T-cell (primary cell): Measurements from ENCODE around the gene CHRDL1. TPM values are rescaled to one million over a fixed set of nuclear protein-coding genes. Genes with fewer than 3 reads are reported as not detected.
A peak's percentile ranks its signal among the peaks of the same experiment; 100 is the strongest.
"Not testable (repeated sequence)": the region's sequence is repeated elsewhere in the genome, so short reads cannot be mapped to it uniquely, and the experiment has no call there.

Experiments used
- ATAC-seq, 4 experiments: fragments of 200-7000 bp in 3 of 4; fragments of 150-1000 bp in 1 of 4; cut with Tn5 transposase; replicated peaks in 1 of 4; 1 replicate in 3 of 4; 2 replicates in 1 of 4; pipeline ENCODE4 v1.10.0; 2021; ENCODE audit warnings: moderate library complexity in 3 of 4, mild to moderate bottlenecking in 2 of 4, moderate number of reproducible peaks in 1 of 4
- CTCF ChIA-PET, 2 donors: fragments of 300-600 bp; sonication (Branson Sonifier 250); formaldehyde crosslinking; loops; one replicate each; lab custom pipeline; 2022; ENCODE audit warnings: antibody characterized with exemption in 2 of 2; lab: Charles Lee
- POLR2A ChIA-PET, 2 donors: fragments of 300-600 bp; sonication (Branson Sonifier 250); formaldehyde crosslinking; loops; one replicate each; lab custom pipeline; 2022; ENCODE audit warnings: antibody characterized with exemption in 2 of 2; lab: Charles Lee
- DNase-seq, 35 experiments: peaks; one replicate each; pipeline versions ENCODE4 v3.0.0 to v3.0.0-alpha.2; 2013 to 2023
- H3K27ac ChIP-seq: one replicate; pipeline ENCODE4 v1.5.1; 2013; ENCODE audit warnings: low read length
- H3K27me3 ChIP-seq, 2 experiments: replicated peaks in 1 of 2; 1 replicate in 1 of 2; 2 replicates in 1 of 2; pipeline versions ENCODE4 v1.6.1 to v1.7.0; 2013; ENCODE audit warnings: low read length in 1 of 2, mixed read lengths in 1 of 2; ENCODE audit not compliant: control insufficient read depth in 2 of 2, insufficient read depth in 2 of 2; ENCODE audit errors: extremely low read depth in 1 of 2
- H3K36me3 ChIP-seq, 2 donors: 1 replicate in 1 of 2; 2 replicates in 1 of 2; pipeline versions ENCODE4 v1.6.1 to v1.7.0; 2013; ENCODE audit warnings: low read length in 1 of 2; ENCODE audit not compliant: control insufficient read depth in 2 of 2, insufficient read depth in 1 of 2; ENCODE audit errors: extremely low read depth in 1 of 2
- H3K4me1 ChIP-seq, 2 experiments: 1 replicate in 1 of 2; 2 replicates in 1 of 2; pipeline versions ENCODE4 v1.6.1 to v1.7.0; 2013; ENCODE audit warnings: low read length in 2 of 2, mixed read lengths in 1 of 2; ENCODE audit not compliant: insufficient read depth in 2 of 2, control insufficient read depth in 1 of 2; ENCODE audit errors: extremely low read depth in 1 of 2
- H3K4me3 ChIP-seq, 2 donors: 1 replicate in 1 of 2; 2 replicates in 1 of 2; pipeline versions ENCODE4 v1.5.1 to v1.7.0; 2013; ENCODE audit warnings: mild to moderate bottlenecking in 2 of 2, low read length in 1 of 2, moderate library complexity in 1 of 2; ENCODE audit not compliant: control insufficient read depth in 1 of 2; ENCODE audit errors: extremely low read depth in 1 of 2
- H3K9me3 ChIP-seq: 2 replicates; pipeline ENCODE4 v1.7.0; 2013
- H3K27ac Mint-ChIP-seq, 2 donors: one replicate each; pipeline ENCODE4 v1.8.0; 2020 to 2021; ENCODE audit warnings: mild to moderate bottlenecking in 2 of 2, mixed read lengths in 2 of 2
- H3K27me3 Mint-ChIP-seq, 2 donors: one replicate each; pipeline ENCODE4 v1.8.0; 2021 to 2022; ENCODE audit warnings: mixed read lengths in 2 of 2
- H3K36me3 Mint-ChIP-seq: one replicate; pipeline ENCODE4 v1.8.0; 2021; ENCODE audit warnings: mixed read lengths
- H3K4me1 Mint-ChIP-seq, 3 donors: one replicate each; pipeline ENCODE4 v1.8.0; 2020 to 2022; ENCODE audit warnings: mixed read lengths in 3 of 3, mild to moderate bottlenecking in 1 of 3
- H3K4me3 Mint-ChIP-seq, 3 donors: one replicate each; pipeline ENCODE4 v1.8.0; 2020 to 2022; ENCODE audit warnings: mild to moderate bottlenecking in 3 of 3, mixed read lengths in 3 of 3, moderate library complexity in 3 of 3
- H3K9me3 Mint-ChIP-seq, 3 donors: one replicate each; pipeline ENCODE4 v1.8.0; 2020 to 2022; ENCODE audit warnings: mixed read lengths in 3 of 3
- WGBS: methylation state at CpG from one replicate; pipeline ENCODE4 v1.1.5; 2013; ENCODE audit warnings: missing lambda C conversion rate; ENCODE audit not compliant: insufficient coverage; 5-methylcytosine and 5-hydroxymethylcytosine counted together
- total RNA-seq, 35 experiments: library from RNA in 6 of 35; stranded (reverse) in 6 of 35; fragments of 120-200 nt in 1 of 35; gene quantifications; one replicate each; pipeline versions ENCODE4 v1.2.1 to v1.2.4 and lab custom pipeline; 2013 to 2026

Gene CHRDL1, protein sequence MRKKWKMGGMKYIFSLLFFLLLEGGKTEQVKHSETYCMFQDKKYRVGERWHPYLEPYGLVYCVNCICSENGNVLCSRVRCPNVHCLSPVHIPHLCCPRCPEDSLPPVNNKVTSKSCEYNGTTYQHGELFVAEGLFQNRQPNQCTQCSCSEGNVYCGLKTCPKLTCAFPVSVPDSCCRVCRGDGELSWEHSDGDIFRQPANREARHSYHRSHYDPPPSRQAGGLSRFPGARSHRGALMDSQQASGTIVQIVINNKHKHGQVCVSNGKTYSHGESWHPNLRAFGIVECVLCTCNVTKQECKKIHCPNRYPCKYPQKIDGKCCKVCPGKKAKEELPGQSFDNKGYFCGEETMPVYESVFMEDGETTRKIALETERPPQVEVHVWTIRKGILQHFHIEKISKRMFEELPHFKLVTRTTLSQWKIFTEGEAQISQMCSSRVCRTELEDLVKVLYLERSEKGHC
- total RNA-seq: under 1 TPM in 1 of 5 donors, not detected in 4; 0.09 TPM
- not detected for total RNA-seq (2013)
- total RNA-seq (lab: John Stamatoyannopoulos, UW): 0 to 0.20 (median 0) reads per million in 29 experiments

DNA sequence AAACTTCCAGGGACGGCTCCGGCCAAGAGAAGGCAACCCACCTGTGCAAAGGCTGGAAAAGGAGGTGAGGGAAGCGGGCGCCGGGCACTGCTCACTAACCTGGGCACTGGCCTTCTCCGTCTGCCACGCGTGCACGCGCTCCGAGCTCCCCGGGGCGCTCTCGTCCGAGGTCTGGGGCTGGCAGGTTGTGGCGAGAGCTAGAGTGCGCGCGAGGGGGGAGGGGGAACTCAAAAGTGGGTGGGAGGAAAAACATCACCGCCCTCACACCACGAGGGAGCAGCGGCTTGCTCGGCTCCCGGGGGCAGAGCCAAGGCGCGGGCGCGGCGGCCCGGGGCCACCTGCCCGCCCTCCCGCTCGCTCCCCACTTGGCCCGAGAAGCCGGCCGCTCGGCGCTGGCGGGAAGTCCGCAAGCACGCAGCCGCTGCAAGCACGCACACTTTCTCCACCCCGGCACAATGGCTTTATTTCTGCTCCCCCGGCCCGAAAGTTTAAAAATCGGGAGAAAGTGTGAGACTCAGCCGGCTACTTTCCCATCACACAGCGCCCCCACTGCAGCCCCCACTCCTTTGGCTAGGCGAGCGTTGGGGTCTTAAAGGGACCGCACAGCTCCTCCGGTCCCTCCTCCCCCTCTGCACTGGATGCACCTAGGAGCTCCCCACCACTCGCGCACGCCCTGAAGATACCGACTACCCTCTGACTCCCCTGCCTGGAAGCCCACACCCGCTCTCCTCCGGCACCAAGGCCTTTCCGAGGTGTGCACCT lies at the start of gene CHRDL1:
Gene CHRDL1 (minus strand): TSS at position 173 of the 762 bp plus-strand sequence. CDS start 3,636 bp downstream, outside the sequence.
- Mint-ChIP-seq H3K9me3 (no peaks in the 10 kb centered on the region), H3K27me3 (peaks cover 14 to 41% of the 10 kb centered on the region in 2 donors), H3K4me3 (peak within 1 kb of the TSS in 1 of 3 donors; percentile 63), H3K4me1 (peaks cover 0 to 2% (median 0%) of the 10 kb centered on the region in 3 donors), H3K27ac (no peak within 1 kb of the TSS), H3K36me3 (no peaks in the 10 kb centered on the region)
- no peaks in the 10 kb centered on the region for H3K4me1 ChIP-seq
- no peak within 1 kb of the TSS for H3K4me3 ChIP-seq
- ChIA-PET POLR2A (interaction anchor here in 1 of 2 donors (0.6 kb wide), 1 partner anchor 22 kb away, joined by 3 read pairs; no protein-coding TSS in a partner anchor), CTCF (interaction anchor here in 1 of 2 donors (0.5 kb wide), 1 partner anchor 354 kb away, joined by 4 read pairs; no protein-coding TSS in a partner anchor)
- no peaks in the 10 kb centered on the region for H3K9me3 ChIP-seq
- 5% methylated on average over 14 of the region's 60 CpGs for WGBS
- H3K27ac ChIP-seq: no peak within 1 kb of the TSS
- DNase-seq (peak in 1 of 35 experiments; percentile 0), ATAC-seq (no peak)
- H3K36me3 ChIP-seq: no peaks in the 10 kb centered on the region
- peaks cover 0 to 13% of the 10 kb centered on the region in 2 experiments for H3K27me3 ChIP-seq

- CTCF ChIA-PET: interaction anchor here in 1 of 2 donors (1.2 kb wide), 1 partner anchor 10 kb away, joined by 6 read pairs; no protein-coding TSS in a partner anchor
- no peak for DNase-seq
- Mint-ChIP-seq H3K27me3 (peaks cover 1 to 19% of the 10 kb centered on the region in 2 donors), H3K4me1 (no peaks in the 10 kb centered on the region), H3K4me3 (no peak overlapping the region), H3K27ac (no peak overlapping the region), H3K36me3 (no peaks in the 10 kb centered on the region), H3K9me3 (no peaks in the 10 kb centered on the region)
- ATAC-seq: no peak
- WGBS: no CpG with 5 or more reads among the region's 1 CpG
- Histone ChIP-seq H3K9me3 (no peaks in the 10 kb centered on the region), H3K27me3 (no peaks in the 10 kb centered on the region), H3K4me3 (no peak overlapping the region), H3K4me1 (no peaks in the 10 kb centered on the region), H3K36me3 (no peaks in the 10 kb centered on the region), H3K27ac (no peak overlapping the region)
- POLR2A ChIA-PET: no interaction called here
Measured at GRCh38 chrX:110836982-110837381, 41.4 kb upstream of the CHRDL1 start.

DNA sequence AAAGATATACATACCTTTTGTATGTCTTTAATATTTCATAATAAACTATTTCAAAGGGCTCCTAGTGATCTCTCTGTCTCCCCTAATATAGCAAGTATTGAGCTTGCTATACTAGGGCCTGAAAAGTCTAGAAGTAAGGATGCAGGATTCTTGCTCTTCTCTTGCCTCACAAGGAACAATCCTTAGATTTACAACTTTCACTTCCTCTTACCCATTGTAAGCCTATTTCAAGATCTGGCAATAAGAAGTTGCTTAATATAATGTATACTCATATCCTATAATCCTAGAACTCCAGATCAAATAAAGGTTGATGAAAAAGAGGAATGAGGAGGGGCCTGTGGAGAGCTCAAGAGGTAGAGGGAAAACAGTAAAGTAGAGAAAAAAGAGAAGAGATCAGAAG lies 40.8 kb upstream of the CHRDL1 start:
- Mint-ChIP-seq H3K9me3 (no peaks in the 10 kb centered on the region), H3K36me3 (no peaks in the 10 kb centered on the region), H3K27me3 (peaks cover 1 to 19% of the 10 kb centered on the region in 2 donors), H3K27ac (no peak overlapping the region), H3K4me1 (no peaks in the 10 kb centered on the region), H3K4me3 (no peak overlapping the region)
- ChIA-PET CTCF (interaction anchor here in 1 of 2 donors (1.2 kb wide), 1 partner anchor 11 kb away, joined by 6 read pairs; no protein-coding TSS in a partner anchor), POLR2A (no interaction called here)
- Histone ChIP-seq H3K36me3 (no peaks in the 10 kb centered on the region), H3K9me3 (no peaks in the 10 kb centered on the region), H3K4me1 (no peaks in the 10 kb centered on the region), H3K27me3 (no peaks in the 10 kb centered on the region), H3K27ac (no peak overlapping the region), H3K4me3 (no peak overlapping the region)
- ATAC-seq: no peak
- no peak for DNase-seq

DNA sequence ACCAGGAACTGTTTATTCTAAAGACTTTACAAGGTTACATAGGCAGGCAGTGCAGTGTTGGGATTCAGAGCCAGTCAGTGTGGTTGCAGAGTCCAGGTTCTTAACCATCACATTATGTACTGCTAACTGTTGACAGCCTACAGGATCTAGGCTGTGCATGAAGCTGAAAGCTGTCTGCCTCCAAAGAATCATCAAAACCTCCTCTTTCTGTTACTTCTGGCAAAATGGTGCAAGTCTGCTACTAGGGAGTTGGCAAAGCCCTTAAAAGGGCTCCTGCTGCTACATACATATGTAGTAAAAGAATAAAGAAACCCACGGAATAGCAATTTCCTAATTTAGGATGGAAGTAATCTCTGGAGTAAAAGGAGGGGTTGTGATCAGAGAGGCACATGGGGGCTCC lies 40.4 kb upstream of the CHRDL1 start:
- Histone ChIP-seq H3K27me3 (no peaks in the 10 kb centered on the region), H3K9me3 (no peaks in the 10 kb centered on the region), H3K4me3 (no peak overlapping the region), H3K27ac (no peak overlapping the region), H3K4me1 (no peaks in the 10 kb centered on the region), H3K36me3 (no peaks in the 10 kb centered on the region)
- Mint-ChIP-seq H3K36me3 (no peaks in the 10 kb centered on the region), H3K9me3 (no peaks in the 10 kb centered on the region), H3K27me3 (peaks cover 1 to 19% of the 10 kb centered on the region in 2 donors), H3K4me1 (no peaks in the 10 kb centered on the region), H3K27ac (no peak overlapping the region), H3K4me3 (no peak overlapping the region)
- no CpG with 5 or more reads among the region's 1 CpG for WGBS
- CTCF ChIA-PET: interaction anchor here in 1 of 2 donors (1.2 kb wide), 1 partner anchor 11 kb away, joined by 6 read pairs; no protein-coding TSS in a partner anchor
- DNase-seq (no peak), ATAC-seq (no peak)
- POLR2A ChIA-PET: no interaction called here

DNA sequence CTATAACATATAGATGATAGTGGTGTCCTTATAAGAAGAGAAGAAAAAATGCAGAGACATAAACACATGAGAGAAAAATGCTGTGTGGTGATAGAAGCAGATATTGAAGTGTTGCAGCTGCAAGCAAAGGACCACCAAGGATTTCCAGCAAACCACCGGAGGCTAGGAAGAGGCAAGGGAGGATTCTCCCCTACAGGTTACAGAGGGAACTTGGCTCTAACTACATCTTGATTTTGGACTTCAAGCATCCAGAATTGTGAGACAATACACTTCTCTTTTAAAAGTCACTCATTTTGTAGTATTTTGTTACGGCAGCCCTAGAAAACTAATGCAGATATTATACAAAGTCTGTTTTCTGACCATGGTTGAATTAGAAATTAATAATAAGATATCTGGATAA lies 30.4 kb upstream of the CHRDL1 start:
- Histone ChIP-seq H3K9me3 (no peaks in the 10 kb centered on the region), H3K36me3 (no peaks in the 10 kb centered on the region), H3K27me3 (no peaks in the 10 kb centered on the region), H3K4me1 (no peaks in the 10 kb centered on the region), H3K27ac (no peak overlapping the region), H3K4me3 (no peak overlapping the region)
- ChIA-PET POLR2A (no interaction called here), CTCF (no interaction called here)
- H3K9me3 Mint-ChIP-seq: peaks cover 0 to 4% (median 0%) of the 10 kb centered on the region in 3 donors
- no peaks in the 10 kb centered on the region for H3K36me3 Mint-ChIP-seq
- DNase-seq (no peak), ATAC-seq (no peak)
- no CpG with 5 or more reads among the region's 2 CpGs for WGBS
- no peaks in the 10 kb centered on the region for H3K4me1 Mint-ChIP-seq
- peaks cover 3 to 23% of the 10 kb centered on the region in 2 donors for H3K27me3 Mint-ChIP-seq
- H3K4me3 Mint-ChIP-seq: no peak overlapping the region
- no peak overlapping the region for H3K27ac Mint-ChIP-seq

DNA sequence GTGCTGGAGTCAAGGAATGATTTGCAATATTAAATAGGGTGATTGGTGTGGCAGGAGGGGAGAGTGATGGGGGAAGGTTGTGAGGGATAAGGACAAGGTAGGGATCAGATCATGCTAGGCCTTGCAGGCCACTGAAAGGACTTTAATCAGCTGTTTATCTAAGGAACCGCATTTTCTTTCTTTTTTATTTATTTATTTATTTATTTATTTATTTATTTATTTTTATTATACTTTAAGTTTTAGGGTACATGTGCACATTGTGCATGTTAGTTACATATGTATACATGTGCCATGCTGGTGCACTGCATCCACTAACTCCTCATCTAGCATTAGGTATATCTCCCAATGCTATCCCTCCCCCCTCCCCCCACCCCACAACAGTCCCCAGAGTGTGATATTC lies 20.9 kb upstream of the CHRDL1 start:
- H3K27me3 Mint-ChIP-seq, H3K9me3 ChIP-seq, H3K27ac ChIP-seq, H3K4me1 ChIP-seq, H3K9me3 Mint-ChIP-seq, DNase-seq, H3K4me3 ChIP-seq, H3K27ac Mint-ChIP-seq, H3K4me3 Mint-ChIP-seq, H3K36me3 Mint-ChIP-seq, CTCF ChIA-PET, ATAC-seq, H3K36me3 ChIP-seq, H3K4me1 Mint-ChIP-seq, H3K27me3 ChIP-seq: not testable (repeated sequence)
- POLR2A ChIA-PET: interaction anchor here in 1 of 2 donors (0.6 kb wide), 1 partner anchor 329 kb away, joined by 3 read pairs; no protein-coding TSS in a partner anchor
- WGBS: no CpG with 5 or more reads among the region's 1 CpG
